ENCODE data around the gene TBC1D12.
"Not testable (repeated sequence)": the region's sequence is repeated elsewhere in the genome, so short reads cannot be mapped to it uniquely, and the experiment has no call there.

Gene TBC1D12

GRCh38 chr10:94402204-94402842, at the start of gene TBC1D12:
TSS of gene TBC1D12 (plus strand) at chr10:94402541. CDS start at chr10:94402614, 73 bp downstream.
- DNase-seq = peak; percentile 96

DNA sequence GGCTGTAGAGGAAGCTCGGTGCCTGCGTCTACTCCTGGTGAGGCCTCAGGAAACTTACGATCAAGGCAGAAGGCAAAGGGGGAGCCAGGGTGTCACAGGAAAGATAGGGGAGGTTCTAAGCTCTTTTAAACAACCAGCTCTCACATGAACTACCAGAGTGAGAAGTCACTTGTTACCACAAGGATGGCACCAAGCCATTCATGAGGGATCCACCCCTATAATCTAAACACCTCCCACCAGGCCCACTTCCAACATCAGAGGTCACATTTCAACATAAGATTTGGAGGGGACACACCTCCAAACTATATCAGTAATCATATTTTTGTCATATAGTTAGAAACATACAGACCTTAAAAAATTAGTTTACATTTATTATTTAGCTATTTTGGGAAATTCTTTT, 49.0 kb upstream of the TBC1D12 start:
- no peak for DNase-seq

GRCh38 chr10:94355841-94356240, 46.5 kb upstream of the TBC1D12 start:
- no peak for DNase-seq

- DNase-seq = no peak
Observed at GRCh38 chr10:94357193-94357592, 45.1 kb upstream of the TBC1D12 start.

DNA sequence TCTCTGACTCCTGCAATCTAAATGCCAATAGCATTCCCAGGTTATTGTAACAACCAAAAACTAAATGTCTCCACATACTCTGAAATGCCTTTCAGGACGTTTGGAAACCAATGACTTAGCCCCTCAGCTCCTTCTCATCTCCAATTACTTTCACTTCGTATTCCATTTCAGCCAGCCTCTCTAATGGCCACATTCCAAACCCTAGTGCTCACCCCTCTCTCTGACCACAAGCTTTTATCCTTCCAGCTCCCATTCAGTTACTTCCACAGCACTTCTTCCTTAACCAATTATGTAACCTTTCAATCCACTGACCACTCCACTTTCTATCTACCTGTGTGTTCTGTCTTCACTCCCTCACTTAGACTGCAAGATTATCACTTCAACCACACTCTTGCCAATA, 43.9 kb upstream of the TBC1D12 start:
- peak; percentile 89 for DNase-seq

DNA sequence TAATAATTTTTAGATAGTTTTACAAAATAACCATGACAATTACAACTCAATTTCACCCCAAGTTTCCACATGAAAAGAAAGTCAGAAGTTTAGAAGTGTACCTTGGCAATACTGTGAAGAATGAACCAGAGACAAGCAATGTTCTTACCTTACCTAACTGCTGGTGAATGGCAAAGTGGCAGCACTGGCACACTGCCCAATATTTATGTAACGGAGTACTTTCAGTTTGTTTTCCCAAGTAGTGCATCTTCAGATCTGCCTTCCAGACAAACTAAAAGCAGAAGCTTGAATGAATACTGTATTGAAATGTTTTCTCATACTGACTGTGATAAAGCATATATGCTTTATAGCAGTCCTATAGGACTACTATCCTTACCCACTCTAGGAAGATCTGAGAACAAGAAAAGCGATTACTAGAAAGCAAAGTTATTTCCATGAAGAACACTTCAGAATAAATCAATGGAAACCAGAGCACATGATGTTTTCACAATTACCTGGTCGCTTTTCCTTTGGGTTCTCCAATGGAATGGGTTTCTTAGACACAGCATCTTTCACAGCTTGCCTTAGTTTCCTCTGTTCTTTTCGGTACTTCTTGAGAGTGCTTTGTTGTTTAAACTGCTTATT, 41.1 kb upstream of the TBC1D12 start:
- peak; percentile 15 for DNase-seq

- DNase-seq = peak; percentile 93
Observed at GRCh38 chr10:94362360-94363250, 39.7 kb upstream of the TBC1D12 start, which contains the start of gene NOC3L. TSS of gene NOC3L (minus strand) at chr10:94362939. CDS start at chr10:94362838, 101 bp downstream.

DNA sequence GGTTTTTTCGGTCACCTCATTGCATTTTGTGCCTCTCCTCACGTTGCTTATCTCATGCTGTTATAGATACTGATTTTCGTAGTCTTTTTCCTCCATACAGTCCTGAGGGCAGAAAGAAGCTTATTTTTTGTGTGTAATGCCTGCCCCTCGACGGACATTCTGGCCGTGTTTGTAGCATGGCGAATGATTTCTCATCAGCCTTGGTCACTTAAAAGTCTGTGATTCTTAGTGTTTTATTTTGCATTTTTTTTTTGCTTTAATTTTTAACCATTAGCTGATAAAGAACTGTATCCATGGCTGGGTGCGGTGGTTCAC, 39.1 kb upstream of the TBC1D12 start:
- no peak for DNase-seq

- no peak for DNase-seq
Observed at GRCh38 chr10:94364482-94364881, 37.9 kb upstream of the TBC1D12 start.

DNA sequence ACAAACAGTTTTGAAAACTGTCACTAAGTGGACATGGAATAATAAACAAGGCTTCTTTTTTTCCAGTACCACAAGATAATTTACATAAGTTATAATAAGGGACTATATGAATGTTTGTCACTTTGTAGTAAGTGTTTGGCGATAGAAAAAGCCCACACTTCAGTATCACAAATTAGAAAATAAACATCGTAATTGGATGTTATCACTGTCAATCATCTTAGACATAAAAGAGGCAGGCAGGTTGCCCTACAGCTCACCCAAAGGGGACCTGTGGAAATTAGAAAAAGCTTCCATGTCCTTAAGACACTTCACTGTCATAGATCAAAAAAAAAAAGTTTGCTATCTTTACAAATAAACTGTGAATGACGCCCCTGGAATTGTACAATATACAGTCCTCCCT, 36.0 kb upstream of the TBC1D12 start:
- no peak for DNase-seq

DNA sequence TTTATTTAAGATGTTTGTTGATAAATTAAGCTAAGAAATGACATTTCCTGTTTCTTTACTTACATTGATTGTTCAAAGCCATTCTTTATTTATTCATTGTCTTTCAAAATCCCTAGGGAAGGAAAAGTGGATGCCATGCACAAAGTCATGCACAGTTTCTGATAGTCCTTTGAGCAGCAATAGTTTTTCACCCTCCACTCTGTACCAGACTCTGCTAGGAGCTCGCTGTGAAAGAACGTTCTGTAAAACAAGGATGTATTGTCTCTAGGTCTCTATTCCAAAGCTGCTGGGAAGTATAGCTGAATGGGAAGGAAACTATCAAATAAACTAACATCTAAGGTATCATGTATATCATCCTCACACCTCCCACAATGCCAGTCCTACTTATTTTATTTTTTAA, 31.8 kb upstream of the TBC1D12 start:
- DNase-seq = no peak

DNA sequence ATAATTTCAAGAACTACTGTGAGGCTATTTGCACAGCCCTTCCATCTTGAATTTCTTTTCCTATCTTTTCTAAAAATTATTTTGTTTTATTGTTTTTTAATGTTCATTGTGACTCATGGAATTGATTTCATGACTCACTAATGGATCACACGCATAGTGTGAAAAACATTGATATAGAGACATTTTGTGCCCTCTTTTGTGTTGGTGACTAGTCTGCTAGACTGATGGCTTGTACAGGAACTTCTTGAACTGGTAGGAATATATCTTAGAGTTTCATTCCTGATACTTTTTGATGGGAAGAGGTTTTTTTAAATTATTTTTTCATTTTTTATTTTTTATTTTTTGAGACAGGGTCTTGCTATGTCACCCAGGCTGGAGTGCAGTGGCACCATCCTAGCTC, 27.0 kb upstream of the TBC1D12 start:
- no peak for DNase-seq

GRCh38 chr10:94376865-94377264, 25.5 kb upstream of the TBC1D12 start:
- no peak for DNase-seq

GRCh38 chr10:94383530-94383929, 18.8 kb upstream of the TBC1D12 start:
- peak; percentile 15 for DNase-seq

- DNase-seq = not testable (repeated sequence)
Observed at GRCh38 chr10:94385733-94386132, 16.6 kb upstream of the TBC1D12 start.

- DNase-seq = not testable (repeated sequence)
Observed at GRCh38 chr10:94392117-94392516, 10.2 kb upstream of the TBC1D12 start.

DNA sequence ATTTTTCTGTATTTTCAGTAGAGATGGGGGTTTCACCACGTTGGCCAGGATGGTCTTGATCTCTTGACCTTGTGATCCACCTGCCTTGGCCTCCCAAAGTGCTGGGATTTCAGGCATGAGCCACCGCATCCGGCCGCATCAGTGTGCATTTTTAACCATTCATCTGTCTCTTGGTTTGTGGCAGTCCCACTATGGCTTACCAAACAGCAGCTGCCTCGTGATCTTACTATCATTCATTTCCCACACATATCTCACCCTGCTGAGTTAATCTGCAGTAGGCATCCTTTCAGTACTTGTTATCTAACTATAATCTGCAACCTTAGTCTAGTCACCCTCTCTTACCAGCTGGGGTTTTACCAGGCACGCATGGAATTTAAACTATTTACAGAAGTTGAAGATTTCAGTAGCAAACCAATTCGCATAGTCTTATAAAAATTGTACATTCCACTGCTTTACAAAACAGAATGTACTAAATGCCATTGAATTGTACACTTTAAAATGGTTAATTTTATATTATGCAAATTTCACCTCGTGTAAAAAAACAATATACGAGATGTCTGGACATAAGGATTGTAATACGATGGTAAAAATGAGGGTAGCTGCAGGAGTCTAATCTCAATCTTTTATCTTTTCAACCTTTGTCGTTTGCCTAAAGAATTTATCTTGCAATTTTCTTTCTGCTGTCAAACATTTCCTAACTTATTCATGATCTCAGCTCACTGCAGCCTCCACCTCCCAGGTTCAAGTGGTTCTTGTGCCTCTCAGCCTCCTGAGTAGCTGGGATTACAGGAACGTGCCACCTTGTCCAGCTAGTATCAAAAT, 4.6 kb upstream of the TBC1D12 start:
- DNase-seq = peak; percentile 92

DNA sequence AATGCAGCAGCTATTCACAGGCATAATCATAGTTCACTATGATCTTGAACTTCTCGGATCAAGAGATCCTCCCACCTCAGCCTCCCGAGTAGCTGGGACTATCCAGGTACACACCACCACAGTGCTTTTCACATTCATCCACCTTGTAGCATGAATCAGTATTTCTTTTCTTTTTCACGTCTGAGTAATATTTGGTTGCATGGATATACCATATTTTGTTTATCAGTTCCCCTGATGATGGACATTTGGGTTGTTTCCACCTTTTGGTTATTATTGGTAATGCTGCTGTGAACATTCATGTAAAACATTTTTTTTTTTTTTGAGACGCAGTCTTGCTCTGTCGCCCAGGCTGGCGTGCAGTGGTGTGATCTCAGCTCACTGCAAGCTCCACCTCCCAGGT, 3.6 kb upstream of the TBC1D12 start:
- no peak for DNase-seq

DNA sequence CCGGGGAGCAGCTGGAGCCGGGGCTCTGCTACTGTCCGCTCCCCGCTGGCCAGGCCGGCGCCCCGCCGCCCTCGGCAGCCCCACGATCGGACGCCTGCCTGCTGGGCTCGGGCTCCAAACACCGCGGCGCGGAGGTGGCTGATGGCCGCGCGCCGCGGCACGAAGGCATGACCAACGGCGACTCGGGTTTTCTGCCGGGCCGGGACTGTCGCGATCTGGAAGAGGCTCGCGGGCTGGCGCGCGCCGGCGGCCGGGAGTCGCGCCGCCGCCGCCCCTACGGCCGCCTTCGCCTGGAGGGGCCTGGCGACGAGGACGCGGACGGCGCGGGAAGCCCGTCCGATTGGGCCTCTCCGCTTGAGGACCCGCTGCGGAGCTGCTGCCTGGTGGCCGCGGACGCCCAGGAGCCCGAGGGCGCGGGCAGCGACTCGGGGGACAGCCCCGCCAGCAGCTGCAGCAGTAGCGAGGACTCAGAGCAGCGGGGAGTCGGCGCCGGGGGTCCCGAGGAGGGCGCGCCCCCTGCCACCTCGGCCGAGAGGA, 570 bp downstream of the TBC1D12 start:
- DNase-seq = no peak

GRCh38 chr10:94403380-94404213, 1.3 kb downstream of the TBC1D12 start:
- peak; percentile 46 for DNase-seq

GRCh38 chr10:94405406-94405805, 3.1 kb downstream of the TBC1D12 start:
- DNase-seq = no peak

GRCh38 chr10:94407668-94408067, 5.3 kb downstream of the TBC1D12 start:
- DNase-seq = no peak
